Muscle layer of colon (tissue), 2 donors: ENCODE results near the gene TXN2.

Experiments used
- H3K27ac ChIP-seq: one replicate; pipeline ENCODE4 v1.7.0; 2013; ENCODE audit warnings: low read depth, mild to moderate bottlenecking, low read length, moderate library complexity
- H3K27me3 ChIP-seq, 2 donors: one replicate each; pipeline ENCODE4 v1.7.0; 2013; ENCODE audit warnings: low read length in 2 of 2, mild to moderate bottlenecking in 2 of 2; ENCODE audit not compliant: insufficient read depth in 2 of 2, control insufficient read depth in 1 of 2
- H3K36me3 ChIP-seq: one replicate; pipeline ENCODE4 v1.7.0; 2013; ENCODE audit warnings: mild to moderate bottlenecking, low read length; ENCODE audit not compliant: insufficient read depth
- H3K4me1 ChIP-seq: one replicate; pipeline ENCODE4 v1.7.0; 2013; ENCODE audit warnings: mild to moderate bottlenecking, low read length; ENCODE audit not compliant: insufficient read depth
- H3K4me3 ChIP-seq, 2 donors: one replicate each; pipeline ENCODE4 v1.7.0; 2013; ENCODE audit warnings: low read length in 2 of 2, low read depth in 1 of 2, mild to moderate bottlenecking in 1 of 2, moderate library complexity in 1 of 2
- H3K9ac ChIP-seq: one replicate; pipeline ENCODE4 v1.7.0; 2013; ENCODE audit warnings: low read length
- H3K9me3 ChIP-seq: one replicate; pipeline ENCODE4 v1.7.0; 2013; ENCODE audit warnings: mild to moderate bottlenecking, low read length
- donor health status: abdominal sarcoma.
- donor health status: Adenocarcinoma of cecum.

Gene TXN2

GRCh38 chr22:36423461-36424404, 57.7 kb downstream of the TXN2 start:
- Histone ChIP-seq H3K27ac (no peak overlapping the region), H3K4me3 (no peak overlapping the region), H3K9me3 (no peaks in the 10 kb centered on the region), H3K9ac (no peak overlapping the region), H3K36me3 (no peaks in the 10 kb centered on the region), H3K4me1 (peaks cover 15% of the 10 kb centered on the region), H3K27me3 (no peaks in the 10 kb centered on the region)

GRCh38 chr22:36422287-36423014, 59.0 kb downstream of the TXN2 start:
- Histone ChIP-seq H3K36me3 (no peaks in the 10 kb centered on the region), H3K27me3 (no peaks in the 10 kb centered on the region), H3K9ac (no peak overlapping the region), H3K9me3 (no peaks in the 10 kb centered on the region), H3K4me3 (no peak overlapping the region), H3K4me1 (peaks cover 17% of the 10 kb centered on the region), H3K27ac (no peak overlapping the region)

GRCh38 chr22:36419912-36420882, 61.2 kb downstream of the TXN2 start:
- Histone ChIP-seq H3K4me3 (peak overlapping the region in 1 of 2 donors; percentile 50), H3K9ac (no peak overlapping the region), H3K9me3 (no peaks in the 10 kb centered on the region), H3K36me3 (no peaks in the 10 kb centered on the region), H3K27me3 (no peaks in the 10 kb centered on the region), H3K4me1 (peaks cover 17% of the 10 kb centered on the region), H3K27ac (no peak overlapping the region)

- peak overlapping the region; percentile 28 for H3K27ac ChIP-seq
- H3K27me3 ChIP-seq, result no peaks in the 10 kb centered on the region
- H3K36me3 ChIP-seq, result no peaks in the 10 kb centered on the region
- H3K4me3 ChIP-seq, result peak overlapping the region; percentile 23 to 50
- peaks cover 17% of the 10 kb centered on the region for H3K4me1 ChIP-seq
- H3K9ac ChIP-seq, result no peak overlapping the region
- no peaks in the 10 kb centered on the region for H3K9me3 ChIP-seq
Measured at GRCh38 chr22:36419177-36419911, 62.1 kb downstream of the TXN2 start.

GRCh38 chr22:36417281-36417686, 64.2 kb downstream of the TXN2 start:
- no peaks in the 10 kb centered on the region for H3K27me3 ChIP-seq
- H3K4me3 ChIP-seq, result no peak overlapping the region
- peaks cover 17% of the 10 kb centered on the region for H3K4me1 ChIP-seq
- H3K36me3 ChIP-seq, result no peaks in the 10 kb centered on the region
- H3K27ac ChIP-seq, result no peak overlapping the region
- H3K9ac ChIP-seq, result no peak overlapping the region
- H3K9me3 ChIP-seq, result no peaks in the 10 kb centered on the region
